BE2C (cell line): ENCODE results near the gene LTN1.

ENCODE experiments used
- DNase-seq: peaks from one replicate; pipeline ENCODE4 v3.0.0-alpha.2; 2020
- H3K27me3 ChIP-seq: fragments of 250-450 bp; sonication (Bioruptor Pico); 2 replicates; pipeline ENCODE4 v1.5.1; 2020; ENCODE audit warnings: mild to moderate bottlenecking
- H3K36me3 ChIP-seq: fragments of 250-450 bp; sonication (Bioruptor Pico); 2 replicates; pipeline ENCODE4 v1.5.1; 2020; ENCODE audit warnings: mild to moderate bottlenecking
- H3K4me1 ChIP-seq: fragments of 250-450 bp; sonication (Bioruptor Pico); 2 replicates; pipeline ENCODE4 v1.5.1; 2020
- H3K4me3 ChIP-seq: 2 replicates; pipeline ENCODE4 v1.5.1; 2011; ENCODE audit warnings: low read depth, low read length
- H3K9me3 ChIP-seq: fragments of 250-450 bp; sonication (Bioruptor Pico); 2 replicates; pipeline ENCODE4 v1.5.1; 2020
- CTCF ChIP-seq: IDR thresholded peaks from 2 replicates; pipeline ENCODE4 v1.5.1; 2012; ENCODE audit warnings: mild to moderate bottlenecking, low read depth, low read length

LTN1 gene

GRCh38 chr21:28913071-28913470 is 79.6 kb downstream of the LTN1 start:
- H3K9me3 ChIP-seq: no peaks in the 10 kb centered on the region
- no peak for TF ChIP-seq CTCF
- no peaks in the 10 kb centered on the region for H3K4me1 ChIP-seq
- H3K27me3 ChIP-seq: no peaks in the 10 kb centered on the region
- H3K36me3 ChIP-seq: no peaks in the 10 kb centered on the region
- H3K4me3 ChIP-seq: no peak overlapping the region
- no peak for DNase-seq

- Histone ChIP-seq H3K36me3 (no peaks in the 10 kb centered on the region), H3K4me3 (no peak overlapping the region), H3K4me1 (no peaks in the 10 kb centered on the region), H3K9me3 (no peaks in the 10 kb centered on the region), H3K27me3 (no peaks in the 10 kb centered on the region)
- DNase-seq: no peak
- no peak for TF ChIP-seq CTCF
Measured at GRCh38 chr21:28910280-28910887, 82.3 kb downstream of the LTN1 start.

- no peak for TF ChIP-seq CTCF
- H3K27me3 ChIP-seq: no peaks in the 10 kb centered on the region
- no peaks in the 10 kb centered on the region for H3K9me3 ChIP-seq
- no peaks in the 10 kb centered on the region for H3K4me1 ChIP-seq
- DNase-seq: no peak
- H3K36me3 ChIP-seq: no peaks in the 10 kb centered on the region
- H3K4me3 ChIP-seq: no peak overlapping the region
Measured at GRCh38 chr21:28908351-28908750, 84.3 kb downstream of the LTN1 start.

- Histone ChIP-seq H3K4me3 (no peak overlapping the region), H3K27me3 (no peaks in the 10 kb centered on the region), H3K36me3 (no peaks in the 10 kb centered on the region), H3K4me1 (no peaks in the 10 kb centered on the region), H3K9me3 (no peaks in the 10 kb centered on the region)
- no peak for DNase-seq
- TF ChIP-seq CTCF: no peak
Measured at GRCh38 chr21:28906841-28907240, 85.8 kb downstream of the LTN1 start.

- DNase-seq: no peak
- H3K9me3 ChIP-seq: no peaks in the 10 kb centered on the region
- H3K4me1 ChIP-seq: no peaks in the 10 kb centered on the region
- no peak overlapping the region for H3K4me3 ChIP-seq
- H3K36me3 ChIP-seq: no peaks in the 10 kb centered on the region
- no peak for TF ChIP-seq CTCF
- no peaks in the 10 kb centered on the region for H3K27me3 ChIP-seq
Measured at GRCh38 chr21:28906236-28906635, 86.4 kb downstream of the LTN1 start.

GRCh38 chr21:28904961-28905435 is 87.7 kb downstream of the LTN1 start:
- H3K4me3 ChIP-seq: no peak overlapping the region
- TF ChIP-seq CTCF: no peak
- no peak for DNase-seq

More at GRCh38 chr21:28904961-28905435, 87.7 kb downstream of the LTN1 start:
- H3K4me1 ChIP-seq: no peaks in the 10 kb centered on the region
- no peaks in the 10 kb centered on the region for H3K9me3 ChIP-seq
- H3K27me3 ChIP-seq: no peaks in the 10 kb centered on the region
- H3K36me3 ChIP-seq: no peaks in the 10 kb centered on the region
